22Rv1 (cell line): Measurements from ENCODE around the gene STX2.

ENCODE experiments used
- CTCF ChIP-seq: fragments of 450-650 bp; IDR thresholded peaks from 2 replicates; pipeline ENCODE4 v1.5.1; 2017; ENCODE audit warnings: mild to moderate bottlenecking
- ZFX ChIP-seq: fragments of 450-650 bp; IDR thresholded peaks from 2 replicates; pipeline ENCODE4 v1.6.1; 2017; ENCODE audit warnings: antibody characterized with exemption, borderline replicate concordance

GRCh38 chr12:130870442-130871285, 31.6 kb upstream of the STX2 start:
- TF ChIP-seq CTCF: peak; percentile 11; the same call in 1 of the 2 replicates
- no peak for TF ChIP-seq ZFX
